GM10847 (cell line): ENCODE measurements around the gene CLRN2.

ENCODE experiments used
- POLR2A ChIP-seq: IDR thresholded peaks from 2 replicates; pipeline ENCODE4 v1.6.1; 2011; ENCODE audit not compliant: insufficient read length; ENCODE audit errors: extremely low read depth

CLRN2 gene

GRCh38 chr4:17494258-17495190, 20.4 kb upstream of the CLRN2 start:
- no peak for TF ChIP-seq POLR2A

- no peak for TF ChIP-seq POLR2A
Observed at GRCh38 chr4:17497890-17498523, 17.0 kb upstream of the CLRN2 start.

GRCh38 chr4:17500574-17500973, 14.4 kb upstream of the CLRN2 start:
- TF ChIP-seq POLR2A = no peak

- no peak for TF ChIP-seq POLR2A
Observed at GRCh38 chr4:17502756-17503155, 12.2 kb upstream of the CLRN2 start.

GRCh38 chr4:17504081-17504480, 10.9 kb upstream of the CLRN2 start:
- no peak for TF ChIP-seq POLR2A

GRCh38 chr4:17510582-17510981, 4.4 kb upstream of the CLRN2 start:
- no peak for TF ChIP-seq POLR2A

- no peak for TF ChIP-seq POLR2A
Observed at GRCh38 chr4:17511051-17511450, 3.9 kb upstream of the CLRN2 start.

GRCh38 chr4:17511509-17511949, 3.4 kb upstream of the CLRN2 start:
- no peak for TF ChIP-seq POLR2A

- peak; percentile 78 for TF ChIP-seq POLR2A
Observed at GRCh38 chr4:17511950-17512795, 2.8 kb upstream of the CLRN2 start, which contains the start of gene QDPR. TSS of gene QDPR (minus strand) at chr4:17512090. CDS start at chr4:17512054, 36 bp downstream.

- no peak for TF ChIP-seq POLR2A
Observed at GRCh38 chr4:17512973-17513665, 1.8 kb upstream of the CLRN2 start.

GRCh38 chr4:17515445-17516407, 761 bp downstream of the CLRN2 start:
- no peak for TF ChIP-seq POLR2A

GRCh38 chr4:17516980-17517379, 2.0 kb downstream of the CLRN2 start:
- TF ChIP-seq POLR2A = no peak

- TF ChIP-seq POLR2A = no peak
Observed at GRCh38 chr4:17517664-17518063, 2.7 kb downstream of the CLRN2 start.

- TF ChIP-seq POLR2A = no peak
Observed at GRCh38 chr4:17521595-17521994, 6.6 kb downstream of the CLRN2 start.
